Iris pigment epithelial cell (primary cell): ENCODE data around the gene GTF2H2C.
"Not testable (repeated sequence)": the region's sequence is repeated elsewhere in the genome, so short reads cannot be mapped to it uniquely, and the experiment has no call there.

ENCODE experiments used
- DNase-seq: peaks from one replicate; pipeline ENCODE4 v3.0.0-alpha.2; 2011; ENCODE audit warnings: low read depth

The GTF2H2C gene

DNA sequence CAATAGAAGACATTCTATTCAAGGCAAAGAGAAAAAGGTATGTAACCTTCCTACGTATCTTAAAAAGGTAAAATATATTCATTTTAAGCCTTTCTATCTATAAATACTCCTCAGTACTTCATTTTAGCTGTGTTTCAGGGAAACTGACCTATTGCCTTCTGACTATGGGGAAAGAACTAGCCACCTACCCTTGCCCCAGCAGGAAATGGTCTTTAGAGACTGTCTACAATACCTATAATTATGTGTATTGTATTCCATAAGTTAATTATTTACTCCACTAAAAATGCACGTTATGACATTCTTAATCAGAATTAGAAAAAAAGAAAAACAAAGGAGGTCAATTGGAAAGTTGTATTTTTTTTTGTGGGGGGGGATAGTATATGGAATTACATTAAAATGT, 6.2 kb downstream of the GTF2H2C start:
- DNase-seq: not testable (repeated sequence)

DNA sequence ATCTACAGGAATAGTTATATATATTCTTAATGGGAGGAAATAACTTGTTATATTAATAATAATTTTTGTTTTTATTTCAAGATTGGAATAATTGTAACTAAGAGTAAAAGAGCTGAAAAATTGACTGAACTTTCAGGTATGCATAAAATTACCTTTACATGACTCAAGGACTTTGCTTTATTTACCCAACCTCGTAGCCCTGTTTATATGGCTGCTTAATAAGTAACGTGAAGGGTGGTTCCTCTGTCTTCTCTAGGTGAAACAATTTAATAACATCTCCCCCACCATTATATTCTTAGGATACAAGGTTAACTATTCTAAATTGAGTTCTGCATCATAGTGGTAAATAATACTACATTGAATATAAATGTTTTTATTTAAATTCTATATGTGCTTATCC, 8.1 kb downstream of the GTF2H2C start:
- not testable (repeated sequence) for DNase-seq

DNA sequence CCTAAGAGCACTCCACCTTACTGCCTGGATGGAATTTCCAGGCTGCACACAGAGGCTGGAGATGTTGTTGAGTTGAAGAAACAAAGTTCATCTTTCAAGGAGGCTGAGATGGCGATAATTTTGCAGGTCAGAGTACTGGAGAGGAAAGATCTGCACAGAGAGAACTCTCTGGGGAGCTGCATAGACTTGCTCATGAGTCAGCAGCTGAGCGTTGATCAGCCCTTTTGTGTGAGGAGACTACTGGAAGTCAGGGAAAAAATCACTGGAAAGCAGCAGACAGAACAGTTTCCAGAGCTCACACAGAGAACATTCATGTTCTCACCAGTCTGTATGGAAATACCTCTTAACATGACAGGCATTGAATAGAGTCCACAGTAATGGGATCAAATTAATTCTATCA, 23.4 kb downstream of the GTF2H2C start:
- not testable (repeated sequence) for DNase-seq

GRCh38 chr5:69596114-69596840, 36.3 kb downstream of the GTF2H2C start:
- not testable (repeated sequence) for DNase-seq

DNA sequence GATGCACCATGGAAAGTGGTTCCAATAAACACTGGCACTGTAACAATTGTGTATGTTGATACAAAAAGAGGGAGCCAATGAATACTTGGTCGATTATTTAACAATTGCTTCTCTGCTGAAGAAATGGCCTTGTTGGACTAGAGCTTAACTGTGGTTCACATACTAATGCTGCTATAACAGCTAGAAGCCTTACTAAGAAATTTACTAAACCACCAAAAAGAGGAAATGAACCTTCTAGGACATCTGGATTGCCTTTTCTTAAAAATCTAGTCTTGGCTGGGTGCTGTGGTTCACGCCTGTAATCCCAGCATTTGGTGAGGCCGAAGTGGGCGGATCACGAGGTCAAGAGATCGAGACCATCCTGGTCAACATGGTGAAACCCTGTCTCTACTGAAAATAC, 42.0 kb downstream of the GTF2H2C start:
- not testable (repeated sequence) for DNase-seq

DNA sequence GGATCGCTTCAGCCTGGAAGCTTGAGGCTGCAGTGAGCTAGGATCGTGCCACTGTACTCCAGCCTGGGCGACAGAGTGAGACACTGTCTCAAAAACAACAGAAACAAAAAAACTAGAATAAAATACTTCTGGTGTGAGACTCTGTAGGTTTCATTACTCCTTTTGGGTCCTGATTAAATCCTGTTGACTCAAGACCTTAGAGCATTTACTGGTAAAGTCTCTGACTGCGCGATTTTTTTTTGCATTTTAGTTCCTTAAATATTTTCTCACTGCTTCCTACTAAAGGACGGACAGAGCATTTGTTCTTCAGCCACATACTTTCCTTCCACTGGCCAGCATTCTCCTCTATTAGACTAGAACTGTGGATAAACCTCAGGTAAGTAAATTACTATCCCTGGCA, 46.8 kb downstream of the GTF2H2C start:
- DNase-seq: not testable (repeated sequence)

- not testable (repeated sequence) for DNase-seq
Observed at GRCh38 chr5:69607750-69608149, 47.8 kb downstream of the GTF2H2C start.

DNA sequence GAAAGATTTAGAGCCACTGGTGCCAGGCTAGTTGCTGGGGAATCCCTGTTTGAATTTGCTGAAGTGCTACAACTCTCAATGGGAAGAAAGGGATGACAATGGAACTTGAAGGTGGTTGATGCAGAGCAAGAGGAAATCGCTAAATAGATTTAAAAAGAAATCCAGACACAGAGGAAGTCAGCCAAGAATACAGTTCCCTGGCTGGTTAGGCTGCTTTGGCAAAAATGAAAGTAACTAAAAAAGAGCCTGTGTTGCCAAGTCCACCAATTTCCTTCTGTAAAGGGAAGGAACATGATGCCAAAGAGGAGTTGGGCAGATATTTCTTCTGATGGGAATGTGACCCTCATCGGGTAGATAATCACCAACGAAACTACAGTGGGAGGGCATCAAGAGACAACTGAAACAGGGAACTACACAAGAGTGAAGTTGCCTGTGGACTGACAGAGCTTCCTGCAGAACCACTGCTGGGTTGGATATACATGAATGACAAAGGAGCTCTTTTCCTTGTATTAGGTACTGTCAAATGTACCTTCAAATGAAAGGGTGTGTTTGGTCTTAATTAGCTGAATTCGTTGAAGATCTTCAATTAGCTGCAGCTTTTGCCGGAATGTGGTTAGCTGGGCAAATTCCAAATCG, 49.0 kb downstream of the GTF2H2C start:
- DNase-seq: not testable (repeated sequence)

GRCh38 chr5:69614843-69615242, 54.9 kb downstream of the GTF2H2C start:
- DNase-seq: not testable (repeated sequence)

GRCh38 chr5:69631879-69632278, 71.9 kb downstream of the GTF2H2C start:
- not testable (repeated sequence) for DNase-seq
